Measurements from ENCODE around the gene ISM1. TPM values are rescaled to one million over a fixed set of nuclear protein-coding genes. Genes with fewer than 3 reads are reported as not detected.

Gene ISM1
- total RNA-seq, 1 experiment from 2014 or later = 0.20 TPM

DNA sequence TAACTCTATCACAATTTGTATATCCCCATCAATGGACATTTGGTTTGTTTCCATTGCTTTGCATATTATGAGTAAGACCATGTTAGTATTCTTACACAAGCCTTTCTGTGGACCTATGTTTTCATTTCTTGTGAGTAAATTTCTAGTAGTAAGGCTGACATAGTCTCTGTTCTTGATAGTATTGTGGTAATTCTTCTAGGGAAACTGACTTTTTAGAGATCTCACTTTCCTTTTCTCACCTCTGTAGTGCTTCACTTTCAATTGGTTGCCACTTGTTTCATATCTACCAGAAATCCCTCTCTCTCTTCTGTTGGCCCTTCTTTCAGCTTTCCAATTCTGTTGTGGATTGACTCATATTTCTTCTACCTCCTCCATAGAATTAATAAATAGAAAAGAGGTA lies 8.5 kb downstream of the ISM1 start:
- Histone ChIP-seq H2BK20ac (ENCODE audit: low read depth, low read length, poor library complexity, severe bottlenecking) (no peak overlapping the region), H2AK5ac (ENCODE audit: insufficient read length, low read length) (no peak overlapping the region), H2BK5ac (ENCODE audit: insufficient read length, low read length) (no peak overlapping the region), H4K5ac (ENCODE audit: insufficient read length, low read depth, low read length) (no peak overlapping the region), H2BK120ac (ENCODE audit: low read depth, low read length, poor library complexity, severe bottlenecking) (no peak overlapping the region), H3K27ac (ENCODE audit: insufficient read length, low read depth, low read length) (no peak overlapping the region), H3T11ph (ENCODE audit: low read length) (no peak overlapping the region), H3K23ac (ENCODE audit: insufficient read length, low read depth, low read length) (no peak overlapping the region), H3K4me2 (ENCODE audit: insufficient read depth, insufficient read length, low read length) (no peak overlapping the region), H4K91ac (ENCODE audit: insufficient read length, low read depth, low read length) (no peak overlapping the region), H3K9ac (ENCODE audit: extremely low read depth, insufficient read length, low read length) (no peak overlapping the region), H3K14ac (ENCODE audit: insufficient read depth, low read length) (no peak overlapping the region), H2BK12ac (ENCODE audit: insufficient read length, low read depth, low read length) (no peak overlapping the region), H3K18ac (ENCODE audit: insufficient read length, low read depth, low read length) (no peak overlapping the region), H3K4me1 (ENCODE audit: insufficient read depth, low read length) (no peaks in the 10 kb centered on the region), H3K23me2 (ENCODE audit: insufficient read length, low read depth, low read length, poor library complexity, severe bottlenecking) (no peaks in the 10 kb centered on the region), H3K27me3 (ENCODE audit: insufficient read depth, low read length) (no peaks in the 10 kb centered on the region), H3K79me1 (ENCODE audit: insufficient read depth, low read depth, low read length, poor library complexity, severe bottlenecking) (no peaks in the 10 kb centered on the region), H2BK15ac (ENCODE audit: low read depth, low read length) (no peak overlapping the region), H2AFZ (ENCODE audit: low read length) (no peak overlapping the region), H3K9me3 (ENCODE audit: control insufficient read depth, low read depth, low read length) (no peaks in the 10 kb centered on the region), H3K4ac (ENCODE audit: low read depth, low read length) (no peak overlapping the region), H3K56ac (ENCODE audit: insufficient read length, low read depth, low read length) (no peak overlapping the region), H3K79me2 (ENCODE audit: insufficient read depth, low read length) (no peaks in the 10 kb centered on the region), H4K8ac (replicated peaks; ENCODE audit: insufficient read length, low read depth, low read length) (no peak overlapping the region), H4K20me1 (ENCODE audit: control insufficient read depth, insufficient read depth, insufficient read length) (no peaks in the 10 kb centered on the region)
- H3K27me3 Mint-ChIP-seq (ENCODE audit: low read depth) = peaks cover 21% of the 10 kb centered on the region
- H3K27ac Mint-ChIP-seq = no peak overlapping the region
- H3K4me3 Mint-ChIP-seq = no peak overlapping the region
- TF ChIP-seq, protein P1, sequence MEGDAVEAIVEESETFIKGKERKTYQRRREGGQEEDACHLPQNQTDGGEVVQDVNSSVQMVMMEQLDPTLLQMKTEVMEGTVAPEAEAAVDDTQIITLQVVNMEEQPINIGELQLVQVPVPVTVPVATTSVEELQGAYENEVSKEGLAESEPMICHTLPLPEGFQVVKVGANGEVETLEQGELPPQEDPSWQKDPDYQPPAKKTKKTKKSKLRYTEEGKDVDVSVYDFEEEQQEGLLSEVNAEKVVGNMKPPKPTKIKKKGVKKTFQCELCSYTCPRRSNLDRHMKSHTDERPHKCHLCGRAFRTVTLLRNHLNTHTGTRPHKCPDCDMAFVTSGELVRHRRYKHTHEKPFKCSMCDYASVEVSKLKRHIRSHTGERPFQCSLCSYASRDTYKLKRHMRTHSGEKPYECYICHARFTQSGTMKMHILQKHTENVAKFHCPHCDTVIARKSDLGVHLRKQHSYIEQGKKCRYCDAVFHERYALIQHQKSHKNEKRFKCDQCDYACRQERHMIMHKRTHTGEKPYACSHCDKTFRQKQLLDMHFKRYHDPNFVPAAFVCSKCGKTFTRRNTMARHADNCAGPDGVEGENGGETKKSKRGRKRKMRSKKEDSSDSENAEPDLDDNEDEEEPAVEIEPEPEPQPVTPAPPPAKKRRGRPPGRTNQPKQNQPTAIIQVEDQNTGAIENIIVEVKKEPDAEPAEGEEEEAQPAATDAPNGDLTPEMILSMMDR (conservative IDR thresholded peaks at IDR 0.05) = no peak
- H3K36me3 Mint-ChIP-seq (ENCODE audit: insufficient read depth in 1 of 3, low read depth in 3 of 3) = no peaks in the 10 kb centered on the region
- peaks cover 4 to 12% of the 10 kb centered on the region in 2 experiments for H3K4me1 Mint-ChIP-seq
- H3K9me3 Mint-ChIP-seq = no peaks in the 10 kb centered on the region; a peak in 2 of 5 replicates
- no peak for DNase-seq

Data from H9 (cell line).